GM19467 (cell line): Measurements from ENCODE around the gene SCNN1A.

Source experiments
- ATAC-seq: cut with Tn5 transposase; IDR thresholded peaks from one replicate; pipeline ENCODE4 v1.9.1; 2021; ENCODE audit warnings: mild to moderate bottlenecking, moderate library complexity; ENCODE audit not compliant: unreplicated experiment

The SCNN1A gene

GRCh38 chr12:6375269-6376078 is at the start of gene SCNN1A:
Gene SCNN1A, minus strand, starts transcription at chr12:6375563. Its CDS starts 780 bp downstream, at chr12:6374783.
- no peak for ATAC-seq

DNA sequence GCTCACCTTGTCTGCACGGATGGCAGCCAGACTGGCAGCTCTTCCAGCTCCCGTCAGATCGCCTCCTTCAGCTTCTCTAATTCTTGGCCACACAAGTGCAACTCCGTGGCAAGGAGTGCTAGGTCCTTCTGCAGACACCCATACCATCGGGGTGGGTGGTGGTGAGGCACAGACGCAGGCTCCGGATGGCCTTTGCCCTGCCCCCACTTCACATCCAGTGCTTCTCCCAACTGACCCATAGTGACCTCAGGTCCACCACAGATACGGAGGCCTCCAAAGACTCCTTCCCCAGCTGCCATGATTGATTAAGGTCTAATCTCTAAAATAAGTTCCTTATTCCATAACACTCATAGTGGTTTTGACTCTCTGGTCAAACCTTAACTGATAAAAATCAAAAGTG is 49.5 kb upstream of the SCNN1A start:
- ATAC-seq: no peak

DNA sequence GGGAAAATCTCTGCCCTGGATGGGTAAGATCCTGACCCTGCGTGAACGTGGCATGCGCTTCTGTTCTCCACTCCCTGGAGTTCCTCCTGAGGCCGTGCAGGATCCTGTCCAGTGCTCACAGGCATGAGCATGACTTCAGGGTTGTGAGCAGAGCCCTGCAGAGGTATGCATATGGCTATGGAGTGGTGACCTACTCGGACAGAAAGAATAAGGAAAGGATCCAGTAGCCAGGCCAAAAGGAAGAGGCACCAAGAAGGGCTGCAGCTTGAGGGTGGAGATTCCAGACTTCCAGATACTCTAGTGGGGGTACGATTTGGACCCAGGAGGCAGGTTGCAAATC is 48.6 kb upstream of the SCNN1A start:
- ATAC-seq: no peak

DNA sequence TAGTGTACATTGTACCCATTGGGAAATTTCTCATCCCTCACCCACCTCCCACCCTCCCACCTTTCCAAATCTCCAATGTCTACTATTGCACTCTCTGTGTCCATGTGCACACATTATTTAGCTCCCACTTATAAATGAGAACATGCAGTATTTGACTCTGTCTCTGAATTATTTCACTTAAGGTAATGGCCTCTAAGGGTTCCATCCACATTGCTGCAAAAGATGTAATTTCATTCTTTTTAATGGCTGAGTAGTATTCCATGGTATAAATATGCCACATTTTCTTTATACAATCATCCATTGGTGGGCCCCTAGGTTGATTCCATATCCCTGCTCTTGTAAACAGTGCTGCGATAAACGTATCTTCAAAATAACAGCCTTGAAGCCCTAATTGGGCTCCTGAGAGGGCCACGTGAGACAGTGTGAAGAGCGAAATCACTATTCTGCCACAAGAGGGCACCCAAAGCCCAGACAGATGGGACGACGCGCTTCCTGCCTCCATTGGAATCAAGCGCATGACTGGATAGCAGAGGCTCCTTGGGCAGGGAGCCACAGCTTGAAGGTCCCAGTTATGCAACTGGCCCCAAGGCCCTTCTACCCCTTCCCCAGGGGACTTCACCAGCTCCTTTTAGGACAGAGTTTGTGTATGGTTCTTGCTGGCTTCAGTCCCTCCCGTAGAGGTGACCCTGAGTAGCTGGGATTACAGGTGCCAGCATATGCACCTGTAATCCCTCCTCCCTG is 48.1 kb upstream of the SCNN1A start:
- peak; percentile 36 for ATAC-seq

DNA sequence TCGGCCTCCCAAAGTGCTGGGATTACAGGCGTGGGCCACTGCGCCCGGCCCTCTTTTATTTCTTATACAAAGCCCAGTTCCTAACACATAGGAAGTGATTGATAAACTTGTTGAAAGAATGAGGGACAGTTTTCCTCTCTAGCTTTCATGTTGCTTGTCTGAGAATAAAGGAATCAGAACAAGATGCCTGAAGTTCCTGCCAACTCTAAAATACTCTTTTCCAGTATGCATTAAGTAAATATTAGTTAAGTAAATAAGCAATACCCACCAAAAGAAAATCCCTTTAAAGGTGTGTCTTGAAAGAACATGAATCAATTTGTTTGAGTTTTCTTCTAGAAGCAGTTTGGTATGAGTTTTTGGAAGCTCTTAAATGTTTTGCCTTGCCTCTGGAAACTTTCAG is 45.0 kb upstream of the SCNN1A start:
- ATAC-seq: no peak

GRCh38 chr12:6418796-6419195 is 43.4 kb upstream of the SCNN1A start:
- ATAC-seq: no peak

- no peak for ATAC-seq
Observed at GRCh38 chr12:6416596-6416995, 41.2 kb upstream of the SCNN1A start.

DNA sequence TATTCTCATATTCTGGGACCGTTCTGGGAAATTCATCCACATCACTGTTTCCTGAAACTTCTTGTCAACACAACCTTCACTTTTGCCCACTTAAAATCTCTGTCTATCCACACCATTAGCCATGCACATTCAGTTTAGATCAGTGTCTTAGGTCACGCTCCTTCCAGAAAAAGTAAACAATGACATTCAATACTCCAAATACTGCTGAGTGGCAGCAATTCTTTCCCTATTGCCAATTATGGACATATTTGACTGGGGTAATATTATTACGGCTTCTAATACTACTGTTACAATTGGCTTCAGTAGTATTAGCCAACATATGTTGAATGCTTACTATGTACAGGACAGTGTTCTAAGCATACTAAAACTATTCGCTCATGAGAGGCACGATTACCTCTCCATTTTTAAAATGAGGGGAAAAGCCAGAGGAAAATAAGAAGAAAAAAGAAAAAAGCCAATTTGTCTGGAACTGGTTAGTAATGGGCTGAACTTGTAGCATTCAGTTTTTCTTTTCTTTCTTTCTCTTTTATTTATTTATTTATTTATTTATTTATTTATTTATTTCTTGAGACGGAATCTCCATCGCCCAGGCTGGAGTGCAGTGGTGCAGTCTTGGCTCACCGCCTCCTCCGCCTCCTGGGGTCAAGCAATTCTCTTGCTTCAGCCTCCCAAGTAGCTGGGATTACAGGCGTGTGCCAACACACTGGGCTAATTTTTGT is 32.0 kb upstream of the SCNN1A start:
- ATAC-seq: no peak

GRCh38 chr12:6405963-6406362 is 30.6 kb upstream of the SCNN1A start:
- no peak for ATAC-seq

DNA sequence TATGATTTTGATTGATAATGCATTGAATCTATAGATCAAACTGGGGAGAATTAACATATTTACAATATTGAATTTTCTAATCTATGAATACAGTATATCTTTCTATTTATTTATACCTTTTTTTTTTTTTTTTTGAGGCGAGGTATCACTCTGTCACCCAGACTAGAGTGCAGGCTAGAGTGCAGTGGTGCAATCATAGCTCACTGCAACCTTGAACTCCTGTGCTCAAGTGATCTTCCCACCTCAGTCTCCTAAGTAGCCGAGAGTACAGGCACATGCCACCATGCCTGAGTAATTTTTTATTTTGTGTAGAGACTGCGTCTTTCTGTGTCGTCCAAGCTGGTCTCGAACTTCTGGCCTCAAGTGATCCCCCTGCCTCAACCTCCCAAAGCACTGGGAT is 29.0 kb upstream of the SCNN1A start:
- ATAC-seq: no peak

DNA sequence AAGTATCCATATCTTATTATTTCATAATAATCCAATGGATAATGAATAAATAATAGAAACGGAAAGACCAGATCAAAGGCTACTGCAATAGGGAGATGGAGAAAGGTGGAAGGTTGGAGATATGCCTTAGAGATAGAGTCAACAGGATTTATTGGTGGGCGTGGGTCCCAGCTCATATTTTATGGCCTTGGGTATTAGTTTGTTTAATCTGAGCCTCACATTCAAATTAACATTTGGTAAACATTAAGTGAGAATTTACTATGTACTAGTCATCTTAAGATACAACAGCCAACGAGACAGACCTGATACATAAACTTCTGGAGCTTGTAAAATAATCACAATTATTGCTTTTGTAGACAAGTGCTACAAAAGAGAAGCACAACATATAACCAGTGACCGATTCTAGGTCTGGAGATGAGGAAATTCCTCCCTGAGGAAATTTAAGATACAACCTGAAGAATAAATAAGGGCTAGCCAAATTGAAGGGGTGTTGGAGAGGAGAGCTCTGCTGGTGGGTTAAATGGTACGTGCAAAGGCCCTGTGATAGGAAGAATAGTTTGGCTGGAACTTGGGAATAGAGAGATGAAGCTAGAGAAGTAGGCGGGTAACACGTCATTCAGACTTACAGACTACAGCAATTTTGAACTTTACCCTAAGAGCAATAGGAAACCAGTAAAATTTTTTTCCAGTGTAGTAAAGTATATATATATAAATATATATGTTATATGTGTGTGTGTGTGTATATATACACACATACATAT is 24.7 kb upstream of the SCNN1A start:
- ATAC-seq: no peak

GRCh38 chr12:6396031-6396430 is 20.7 kb upstream of the SCNN1A start:
- no peak for ATAC-seq

DNA sequence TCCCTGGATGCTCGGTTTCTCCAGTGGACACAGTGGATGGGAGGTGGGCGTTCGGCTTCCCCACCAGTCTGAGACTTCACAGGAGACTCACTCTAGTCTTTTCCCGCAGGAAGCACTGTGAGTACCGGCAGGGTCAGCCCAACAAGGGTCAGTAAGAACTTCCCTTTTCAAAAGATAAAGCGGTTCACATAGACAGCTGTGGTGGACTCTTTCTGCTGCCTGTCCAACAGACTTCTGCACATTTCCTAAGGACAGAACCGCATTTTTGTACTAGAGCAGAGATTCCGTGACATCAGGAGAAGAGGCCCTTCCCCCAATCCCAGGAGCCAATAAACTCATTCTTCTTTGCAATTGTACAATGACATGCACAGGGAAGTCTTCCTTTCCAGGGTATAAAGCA is 19.0 kb upstream of the SCNN1A start:
- ATAC-seq: no peak

DNA sequence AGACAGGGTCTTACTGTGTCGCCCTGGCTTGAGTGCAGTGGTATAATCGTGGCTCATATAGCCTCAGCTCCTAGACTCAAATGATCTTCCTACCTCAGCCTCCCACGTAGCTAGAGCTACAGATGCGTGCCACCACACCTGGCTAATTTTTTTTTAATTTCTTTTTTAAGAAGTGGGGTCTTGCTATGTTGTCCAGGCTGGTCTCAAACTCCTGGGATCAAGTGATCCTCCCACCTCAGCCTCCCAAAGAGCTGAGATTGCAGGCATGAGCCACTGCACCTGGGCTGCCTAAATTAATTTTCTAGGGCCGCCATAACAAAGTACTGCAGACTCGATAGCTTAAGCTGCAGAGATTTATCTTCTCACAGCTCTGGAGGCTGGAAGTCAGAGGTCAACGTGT is 17.7 kb upstream of the SCNN1A start:
- ATAC-seq: no peak

- no peak for ATAC-seq
Observed at GRCh38 chr12:6392504-6392903, 17.1 kb upstream of the SCNN1A start.

DNA sequence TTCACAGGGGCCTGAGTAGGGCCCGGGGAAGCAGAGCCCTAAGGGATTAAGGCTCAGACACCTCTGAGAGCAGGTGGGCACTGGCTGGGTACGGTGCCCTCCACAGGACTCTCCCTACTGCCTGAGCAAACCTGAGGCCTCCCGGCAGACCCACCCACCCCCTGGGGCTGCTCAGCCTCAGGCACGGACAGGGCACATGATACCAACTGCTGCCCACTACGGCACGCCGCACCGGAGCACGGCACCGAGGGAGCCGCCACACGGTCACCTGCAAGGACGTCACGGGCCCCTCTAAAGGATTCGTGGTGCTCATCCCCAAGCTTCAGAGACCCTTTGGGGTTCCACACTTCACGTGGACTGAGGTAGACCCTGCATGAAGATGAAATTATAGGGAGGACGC is 15.7 kb upstream of the SCNN1A start:
- ATAC-seq: no peak

GRCh38 chr12:6390084-6390799 is 14.9 kb upstream of the SCNN1A start:
- ATAC-seq: no peak

DNA sequence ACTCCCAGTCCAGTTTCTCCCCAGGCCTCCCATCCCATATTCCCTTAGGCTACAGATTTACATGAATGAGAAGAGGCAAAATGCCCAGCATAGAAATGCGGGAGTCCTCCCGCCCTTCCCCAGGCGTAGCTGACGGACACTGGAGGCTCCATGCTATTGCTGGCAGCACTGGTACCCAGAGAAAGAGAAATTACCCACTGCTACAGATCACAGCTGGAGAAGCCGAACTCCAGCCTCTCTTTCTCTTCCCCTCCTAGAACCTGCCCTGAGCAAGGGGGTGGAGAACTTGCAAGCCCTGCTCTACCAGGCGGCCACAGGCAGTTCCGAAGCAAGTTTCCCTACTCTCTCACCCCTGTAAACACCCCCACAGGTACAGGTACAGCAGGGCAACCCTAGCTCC is 12.2 kb upstream of the SCNN1A start:
- no peak for ATAC-seq

GRCh38 chr12:6386491-6386890 is 11.1 kb upstream of the SCNN1A start:
- no peak for ATAC-seq

- ATAC-seq: no peak
Observed at GRCh38 chr12:6386038-6386437, 10.7 kb upstream of the SCNN1A start.
